Measurements from ENCODE around the gene F2RL3.

The F2RL3 gene

DNA sequence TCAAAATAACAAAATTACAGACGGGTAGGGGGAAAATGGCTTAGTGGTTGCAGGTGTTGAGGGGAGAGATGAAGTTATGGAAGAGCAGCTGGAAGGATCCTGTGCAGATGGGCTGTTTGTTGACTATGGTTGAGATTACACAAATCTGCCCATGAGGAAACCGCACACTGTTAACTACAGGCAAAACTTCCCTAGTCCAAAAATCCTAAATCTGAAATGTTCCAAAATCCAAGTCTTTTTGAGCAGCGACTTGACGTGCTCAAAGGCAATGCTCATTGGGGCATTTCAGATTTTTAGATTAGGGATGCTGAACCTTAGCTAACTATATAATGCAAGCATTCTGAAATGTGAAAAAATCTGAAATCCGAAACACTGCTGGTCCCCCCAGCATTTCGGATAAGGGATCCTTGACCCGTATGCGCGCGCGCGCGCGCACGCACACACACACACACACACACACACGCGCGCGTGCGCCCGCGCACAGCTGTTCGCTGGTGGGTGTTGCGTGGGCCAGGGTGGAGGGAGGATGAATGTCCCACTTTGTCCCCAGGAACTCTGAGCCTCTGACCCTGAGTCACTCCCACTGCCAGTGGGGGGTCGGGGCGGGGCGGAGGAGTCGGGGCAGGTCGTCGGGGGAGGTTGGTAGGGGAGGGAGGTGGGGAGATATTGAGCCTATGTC lies 6.8 kb downstream of the F2RL3 start:
- no peak for DNase-seq (ENCODE audit: low spot score)

DNA sequence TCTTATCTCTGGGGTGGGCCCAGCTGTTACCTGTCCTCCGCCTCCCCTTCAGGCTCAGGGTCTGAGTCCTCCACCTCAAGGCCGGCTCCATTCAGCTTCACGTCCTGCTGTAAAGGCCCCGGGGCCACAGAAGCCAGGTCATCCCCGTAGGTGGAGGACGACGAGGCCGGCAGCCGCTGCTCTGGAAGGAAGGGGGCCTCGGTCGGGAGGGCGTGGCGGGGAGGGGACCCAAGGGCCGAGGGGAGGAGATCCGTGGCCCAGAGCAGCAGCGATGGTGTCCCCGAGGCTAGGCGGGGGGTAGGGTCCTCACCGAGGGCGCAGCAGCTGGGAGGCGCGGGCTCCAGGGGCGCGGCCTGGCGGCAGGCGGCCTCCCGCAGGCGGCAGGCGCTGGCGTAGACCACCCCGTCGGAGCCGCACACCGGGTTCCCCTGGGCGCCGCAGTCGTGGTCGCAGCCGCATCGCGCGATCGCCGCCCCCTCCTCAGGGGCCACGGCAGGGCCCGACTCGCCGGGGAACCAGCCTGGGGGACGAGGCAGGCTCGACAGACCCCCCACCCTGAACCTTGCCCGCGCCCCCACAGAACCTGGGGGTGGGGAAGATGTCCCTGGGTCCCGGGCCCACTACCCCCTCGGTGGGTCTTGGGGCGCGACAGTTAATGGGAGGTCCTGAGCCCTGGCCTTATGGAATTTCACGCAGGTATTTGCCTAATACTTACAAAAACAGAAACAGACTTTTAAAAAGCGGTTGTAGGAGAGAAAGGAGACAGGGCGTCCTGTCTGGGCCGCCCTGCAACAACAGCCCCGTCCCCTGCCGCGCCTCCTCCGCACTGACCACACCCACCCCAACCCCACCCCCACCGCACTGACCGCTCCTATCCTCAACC lies 7.6 kb downstream of the F2RL3 start:
- DNase-seq (ENCODE audit: low spot score) = no peak

DNA sequence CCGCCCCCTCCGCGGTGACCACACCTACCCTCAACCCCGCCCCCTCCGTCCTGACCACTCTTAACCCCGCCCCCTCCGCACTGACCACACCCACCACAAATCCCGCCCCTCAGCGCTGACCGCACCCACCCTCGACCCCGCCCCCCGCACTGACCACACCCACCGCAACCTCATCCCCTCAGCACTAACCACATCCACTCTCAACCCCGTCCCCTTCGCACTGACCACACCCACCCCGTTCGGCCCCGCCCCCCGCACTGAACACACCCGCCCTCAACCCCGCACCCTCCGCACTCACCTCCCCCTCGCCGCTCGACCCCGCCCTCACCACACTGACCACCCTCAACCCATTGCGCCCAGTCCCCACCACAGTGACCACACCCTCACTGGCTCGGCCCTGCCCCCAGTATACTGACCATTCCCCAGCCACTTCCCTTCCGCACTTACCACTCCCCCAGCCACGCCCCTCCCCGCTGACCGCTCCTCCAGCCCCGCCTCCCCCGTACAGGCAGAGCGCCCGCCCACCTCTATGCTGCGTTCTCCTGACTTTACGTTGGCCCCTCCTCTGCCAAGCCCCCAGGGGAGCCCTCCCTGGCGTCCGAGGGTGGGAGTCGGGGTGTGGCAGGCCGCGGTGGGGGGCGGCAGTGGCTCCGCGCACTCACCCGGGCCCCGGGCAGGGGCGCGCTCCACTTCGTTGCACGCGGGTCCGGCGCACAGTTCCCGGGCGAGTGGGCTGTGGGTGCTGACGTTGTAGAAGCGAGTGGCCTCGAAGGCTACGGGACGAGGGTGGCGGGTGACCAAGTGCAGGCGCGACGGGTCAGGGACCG lies 8.4 kb downstream of the F2RL3 start:
- peak; percentile 41 for DNase-seq (ENCODE audit: low spot score)

DNA sequence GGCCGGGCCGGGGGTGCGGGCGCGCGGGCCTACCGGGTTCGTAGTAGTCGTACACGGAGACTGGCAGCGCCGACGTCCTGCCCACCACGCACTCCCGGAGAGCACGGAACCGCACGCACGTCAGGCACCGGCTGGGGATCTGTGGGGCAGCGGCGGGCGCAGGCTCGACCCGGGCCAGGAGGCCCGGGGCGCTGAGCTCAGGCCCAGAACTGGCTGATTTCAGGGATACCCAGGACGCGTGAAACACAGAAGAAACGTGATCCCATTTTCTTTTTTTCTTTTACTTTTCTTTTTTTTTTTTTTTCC lies 9.0 kb downstream of the F2RL3 start:
- DNase-seq (ENCODE audit: low spot score) = no peak

DNA sequence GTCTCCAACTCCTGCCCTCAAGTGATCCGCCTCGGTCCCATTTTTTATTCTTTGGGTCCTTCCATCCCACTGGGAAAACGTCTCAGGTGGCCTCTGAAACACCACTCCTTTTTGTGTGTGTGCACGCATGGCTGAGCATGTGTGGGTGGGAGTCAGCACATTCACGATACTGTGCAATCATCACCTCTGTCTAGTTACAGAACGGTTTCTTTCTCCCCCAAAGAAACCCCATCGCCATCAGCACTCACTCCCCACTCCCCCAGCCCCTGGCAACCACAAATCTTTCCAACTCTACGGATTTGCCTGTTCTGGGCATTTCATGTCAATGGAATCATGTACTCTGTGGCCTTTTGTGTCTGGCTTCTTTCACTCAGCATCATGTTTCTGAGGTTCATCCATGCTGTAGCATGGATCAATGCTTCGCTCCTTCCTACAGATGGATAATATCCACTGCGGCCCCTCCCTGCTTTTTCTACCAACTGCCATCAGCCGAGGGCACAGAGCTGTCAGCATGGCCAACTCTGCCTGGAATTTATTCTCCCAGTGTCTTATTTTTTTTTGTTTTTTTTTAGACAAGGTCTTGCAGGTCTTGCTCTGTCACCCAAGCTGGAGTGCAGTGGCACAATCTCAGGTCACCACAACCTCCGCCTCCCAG lies 9.7 kb downstream of the F2RL3 start:
- no peak for DNase-seq (ENCODE audit: low spot score)

DNA sequence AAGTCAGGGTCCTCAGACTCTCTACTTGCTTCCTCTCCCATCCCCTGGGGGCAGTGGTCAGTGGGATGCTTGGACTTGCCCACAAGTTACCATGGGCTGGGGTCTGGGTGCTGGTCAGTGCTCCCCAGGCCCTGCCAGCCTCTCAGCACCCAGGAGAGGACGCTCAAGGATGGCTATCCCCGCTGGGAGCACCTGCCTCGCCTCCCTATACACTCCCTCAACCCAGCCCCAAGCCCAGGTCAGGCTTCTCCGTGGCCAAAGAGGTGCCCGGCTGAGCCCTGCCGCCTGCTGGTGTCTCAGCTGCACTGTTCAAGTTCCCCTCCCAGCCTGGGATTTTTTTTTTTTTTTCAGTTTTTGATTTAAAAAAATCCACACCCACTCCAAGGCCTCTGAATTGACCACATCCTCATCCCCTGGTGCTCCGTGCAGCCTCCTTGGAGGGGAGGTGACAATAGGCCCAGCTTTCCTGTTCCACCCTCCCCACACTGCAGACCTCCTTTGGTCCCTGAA lies 10.8 kb downstream of the F2RL3 start:
- DNase-seq (ENCODE audit: low spot score) = no peak

DNA sequence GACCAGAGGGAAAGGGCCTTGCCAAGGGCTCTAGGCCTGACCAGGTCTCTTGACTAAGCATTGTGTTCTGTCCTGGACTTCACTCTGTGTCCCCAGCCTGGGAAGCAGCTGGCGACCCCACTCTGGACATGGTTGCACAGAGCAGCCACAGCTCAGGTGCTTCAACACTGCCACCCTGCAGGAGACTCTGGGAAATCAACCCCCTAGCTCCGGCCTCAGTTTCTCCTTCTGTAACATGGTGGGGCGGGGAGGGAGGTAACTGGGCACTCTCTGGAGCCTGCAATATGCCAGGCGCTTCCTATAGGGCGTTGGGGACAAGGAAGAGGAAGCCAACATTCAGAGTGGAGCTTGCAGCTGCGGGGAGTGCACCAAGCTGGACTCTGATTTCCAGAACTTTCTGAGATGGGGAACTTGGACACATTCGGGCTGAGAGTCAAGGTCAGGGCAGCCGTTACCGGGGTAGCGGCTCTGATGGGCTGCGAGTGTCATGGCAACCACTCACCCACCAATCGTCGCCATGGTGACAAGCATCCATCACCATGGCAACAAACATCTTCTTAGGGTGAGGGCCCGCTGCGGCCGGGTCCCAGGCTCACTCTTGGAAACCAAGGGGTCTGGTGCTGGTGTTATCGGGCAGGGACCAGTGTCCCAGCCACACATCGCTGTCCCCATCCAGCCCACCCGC lies 12.8 kb downstream of the F2RL3 start:
- DNase-seq (ENCODE audit: low spot score) = no peak

DNA sequence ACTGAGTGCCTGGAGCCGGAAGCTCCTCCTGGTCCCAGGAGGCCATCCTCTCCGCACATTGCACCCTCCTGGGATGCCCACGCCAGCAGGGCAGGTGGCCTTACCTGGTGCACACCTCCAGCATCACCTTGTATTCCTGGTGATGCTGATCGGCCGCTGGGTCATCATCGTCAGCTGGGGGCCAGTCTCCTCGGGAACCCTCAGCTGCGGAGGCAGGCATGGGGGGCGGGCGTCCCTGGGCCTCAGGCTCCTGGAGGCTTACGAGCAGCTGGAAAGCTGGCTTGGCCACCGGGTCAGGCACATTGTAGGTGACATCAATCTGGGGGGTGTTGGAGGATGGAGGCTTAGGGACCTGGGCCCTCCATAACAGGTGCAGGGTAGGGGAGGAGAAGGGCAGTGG lies 13.7 kb downstream of the F2RL3 start:
- DNase-seq (ENCODE audit: low spot score) = no peak

DNA sequence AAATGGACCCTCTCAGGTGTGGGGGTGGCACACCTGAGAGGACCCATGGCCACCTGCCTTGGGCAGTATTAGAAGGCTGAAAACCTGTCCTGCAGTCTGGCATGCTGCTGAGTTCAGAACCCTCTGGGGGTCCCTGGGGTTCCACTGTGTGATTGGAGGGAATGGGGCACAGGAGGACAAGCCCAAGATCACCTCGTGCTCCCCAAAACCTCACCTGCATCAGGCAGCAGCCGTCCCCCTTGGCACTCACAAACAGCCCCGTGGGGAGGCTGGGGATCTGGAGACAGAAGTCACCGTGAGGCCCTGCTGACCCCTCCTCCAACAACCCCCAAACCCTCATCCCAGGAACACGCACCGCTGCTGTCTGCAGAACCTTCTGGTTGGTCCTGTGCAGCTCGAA lies 14.5 kb downstream of the F2RL3 start:
- DNase-seq (ENCODE audit: low spot score) = no peak

DNA sequence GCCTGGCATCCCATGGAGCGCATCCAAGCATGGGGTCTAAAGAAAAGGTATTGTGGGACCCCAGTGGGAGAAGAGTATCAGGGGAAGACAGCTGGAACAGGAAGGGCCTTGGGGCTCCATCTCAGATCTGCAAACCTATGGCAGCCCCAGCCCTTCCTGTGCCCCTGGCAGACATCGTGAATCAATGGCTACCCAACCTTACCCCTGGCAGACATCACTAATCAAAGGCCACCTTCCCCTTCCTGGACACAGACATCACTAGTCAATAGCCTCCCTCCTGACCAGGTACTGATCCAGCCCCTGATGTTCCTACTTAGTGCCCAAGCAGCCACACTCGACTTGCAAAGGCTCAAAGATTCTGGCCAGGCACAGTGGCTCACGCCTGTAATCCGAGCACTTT lies 15.8 kb downstream of the F2RL3 start:
- DNase-seq (ENCODE audit: low spot score) = no peak

DNA sequence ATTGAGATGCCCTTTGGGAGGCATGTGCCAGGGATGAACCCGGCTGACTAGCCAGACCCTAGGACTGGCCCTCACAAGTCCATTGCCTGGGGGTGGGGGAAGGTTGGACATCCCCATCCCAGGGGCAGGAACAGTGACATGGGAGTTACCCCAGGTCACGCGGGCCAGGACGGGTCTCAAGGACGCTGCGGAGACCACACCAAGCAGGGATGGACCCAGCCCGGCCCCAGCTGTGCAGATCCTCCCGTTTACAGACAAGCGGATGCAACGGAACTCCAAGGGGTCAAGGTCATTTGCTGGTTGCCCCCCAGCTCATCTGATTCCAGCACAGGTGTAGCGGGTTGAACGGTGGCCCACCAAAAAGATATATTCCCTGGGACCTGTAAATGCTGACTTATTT lies 20.0 kb downstream of the F2RL3 start:
- no peak for DNase-seq (ENCODE audit: low spot score)

DNA sequence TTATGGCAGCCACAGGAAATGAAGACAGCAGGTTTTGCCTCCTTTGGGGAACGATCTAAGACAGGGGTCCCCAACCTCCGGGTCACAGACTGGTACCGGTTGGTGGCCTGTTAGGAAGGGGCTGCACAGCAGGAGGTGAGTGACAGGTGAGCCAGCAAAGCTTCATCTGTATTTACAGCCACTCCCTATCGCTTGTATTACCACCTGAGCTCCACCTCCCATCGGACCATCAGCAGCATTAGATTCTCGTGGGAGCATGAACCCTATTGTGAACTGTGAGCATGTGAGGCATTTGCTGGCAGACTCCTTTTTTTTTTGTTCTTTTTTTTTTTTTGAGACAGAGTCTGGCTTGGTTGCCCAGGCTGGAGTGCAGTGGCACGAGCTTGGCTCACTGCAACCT lies 22.2 kb downstream of the F2RL3 start:
- DNase-seq (ENCODE audit: low spot score) = no peak

DNA sequence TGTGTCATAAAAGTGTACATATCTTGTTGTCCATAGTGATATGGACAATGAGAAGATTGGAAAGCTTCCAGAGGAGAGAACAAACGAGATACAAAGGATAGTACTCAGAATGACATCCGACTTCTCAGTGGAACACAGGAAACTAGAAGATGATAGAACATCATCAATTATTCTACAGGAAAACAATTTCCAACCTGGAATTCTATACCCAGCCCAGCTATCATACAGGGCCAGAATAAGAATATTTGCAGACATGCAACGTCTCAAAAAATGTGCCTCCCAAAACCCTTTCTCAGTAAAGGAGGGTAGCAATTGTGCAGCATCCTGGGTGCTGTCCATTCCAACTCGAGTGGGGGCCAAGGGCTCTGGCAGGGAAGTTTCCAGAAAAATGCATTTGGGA lies 24.0 kb downstream of the F2RL3 start:
- no peak for DNase-seq (ENCODE audit: low spot score)

DNA sequence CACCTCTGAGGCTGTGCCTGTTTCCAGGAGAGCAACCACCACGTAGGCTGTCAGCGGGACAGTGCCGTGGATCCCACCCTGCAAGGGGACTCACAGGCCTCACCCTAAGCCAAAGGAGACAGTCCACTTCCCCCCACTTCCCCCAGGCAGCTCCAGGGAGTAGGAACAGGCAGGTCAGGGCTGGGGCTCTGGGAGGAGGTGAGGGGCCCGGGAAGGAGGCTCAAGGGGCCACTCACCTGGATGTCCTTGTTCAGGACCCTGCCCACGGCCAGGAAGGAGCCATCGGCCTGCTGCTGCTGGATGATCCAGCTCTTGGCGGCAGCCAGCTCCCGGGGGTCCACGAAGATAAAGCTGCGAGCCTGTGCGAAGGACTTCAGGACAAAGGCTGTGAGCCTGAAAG lies 25.6 kb downstream of the F2RL3 start:
- DNase-seq (ENCODE audit: low spot score) = no peak

DNA sequence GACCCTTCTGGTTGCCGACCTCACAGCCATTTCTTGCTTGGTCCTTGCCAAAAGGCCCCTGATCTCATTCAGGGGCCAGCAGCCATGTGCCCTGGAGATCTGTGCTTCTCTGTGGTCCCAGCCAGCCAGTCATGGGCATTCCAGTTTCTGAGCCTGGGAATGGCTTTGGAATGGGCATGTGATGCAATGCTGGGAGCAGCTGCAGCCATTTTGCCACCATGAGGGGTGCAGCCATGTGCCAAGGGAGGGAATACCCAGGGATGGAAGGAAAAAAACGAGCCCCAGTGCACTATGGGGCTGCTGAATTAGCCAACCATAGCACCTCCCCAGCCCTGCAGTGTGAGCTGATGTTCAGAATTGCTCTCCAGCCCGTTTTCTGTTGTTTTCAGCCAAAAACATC lies 26.3 kb downstream of the F2RL3 start:
- no peak for DNase-seq (ENCODE audit: low spot score)

DNA sequence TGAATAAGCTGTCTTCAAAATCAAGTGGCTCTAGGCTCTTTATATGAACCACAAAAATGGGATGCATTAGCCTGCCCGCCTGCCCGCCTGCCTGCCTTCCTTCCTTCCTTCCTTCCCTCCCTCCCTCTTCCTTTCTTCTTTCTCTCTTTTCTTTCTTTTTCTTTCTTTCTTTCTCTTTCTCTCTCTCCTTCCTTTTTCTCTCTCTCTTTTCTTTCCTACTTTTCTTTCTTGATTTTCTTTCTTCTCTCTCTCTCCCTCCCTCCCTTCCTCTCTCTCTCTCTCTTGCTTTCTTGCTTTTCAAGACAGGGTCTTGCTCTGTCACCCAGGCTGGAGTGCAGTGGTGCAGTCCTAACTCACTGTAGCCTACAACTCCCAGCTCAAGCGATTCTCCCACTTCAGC lies 26.9 kb downstream of the F2RL3 start:
- no peak for DNase-seq (ENCODE audit: low spot score)

DNA sequence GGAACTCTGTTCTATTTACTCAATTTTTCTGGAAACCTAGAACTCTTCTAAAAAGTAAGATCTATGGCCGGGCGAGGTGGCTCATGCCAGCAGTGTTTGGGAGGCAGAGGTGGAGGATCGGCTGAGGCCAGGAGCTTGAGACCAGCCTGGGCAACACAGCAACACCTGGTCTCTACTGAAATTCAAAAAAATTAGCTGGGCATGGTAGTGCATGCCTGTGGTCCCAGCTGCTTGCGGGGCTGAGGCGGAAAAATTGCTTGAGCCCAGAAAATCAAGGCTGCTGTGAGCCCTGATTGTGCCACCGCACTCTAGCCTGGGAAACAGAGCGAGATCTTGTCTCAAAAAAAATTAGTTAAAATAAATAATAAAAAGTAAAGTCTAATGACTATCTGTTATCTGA lies 28.6 kb downstream of the F2RL3 start:
- DNase-seq (ENCODE audit: low spot score) = no peak

DNA sequence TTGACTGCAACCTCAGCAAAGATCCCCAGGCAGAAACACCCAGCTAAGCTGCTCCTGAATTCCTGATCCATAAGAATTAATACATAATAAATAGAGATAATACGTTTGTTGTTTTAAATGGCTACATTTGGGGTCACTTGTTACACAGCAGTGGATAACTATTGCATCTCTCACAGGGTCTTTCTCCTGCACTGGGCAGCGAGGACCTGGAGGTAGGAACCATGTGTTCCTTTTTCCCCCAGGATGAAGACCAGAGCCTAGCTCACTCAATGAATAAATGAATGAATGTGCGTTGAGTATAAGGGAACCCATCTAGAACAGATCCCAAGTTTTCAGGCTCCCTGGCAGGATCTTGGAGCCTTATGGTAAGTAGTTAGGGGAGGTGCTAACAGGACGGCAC lies 30.7 kb downstream of the F2RL3 start:
- no peak for DNase-seq (ENCODE audit: low spot score)

DNA sequence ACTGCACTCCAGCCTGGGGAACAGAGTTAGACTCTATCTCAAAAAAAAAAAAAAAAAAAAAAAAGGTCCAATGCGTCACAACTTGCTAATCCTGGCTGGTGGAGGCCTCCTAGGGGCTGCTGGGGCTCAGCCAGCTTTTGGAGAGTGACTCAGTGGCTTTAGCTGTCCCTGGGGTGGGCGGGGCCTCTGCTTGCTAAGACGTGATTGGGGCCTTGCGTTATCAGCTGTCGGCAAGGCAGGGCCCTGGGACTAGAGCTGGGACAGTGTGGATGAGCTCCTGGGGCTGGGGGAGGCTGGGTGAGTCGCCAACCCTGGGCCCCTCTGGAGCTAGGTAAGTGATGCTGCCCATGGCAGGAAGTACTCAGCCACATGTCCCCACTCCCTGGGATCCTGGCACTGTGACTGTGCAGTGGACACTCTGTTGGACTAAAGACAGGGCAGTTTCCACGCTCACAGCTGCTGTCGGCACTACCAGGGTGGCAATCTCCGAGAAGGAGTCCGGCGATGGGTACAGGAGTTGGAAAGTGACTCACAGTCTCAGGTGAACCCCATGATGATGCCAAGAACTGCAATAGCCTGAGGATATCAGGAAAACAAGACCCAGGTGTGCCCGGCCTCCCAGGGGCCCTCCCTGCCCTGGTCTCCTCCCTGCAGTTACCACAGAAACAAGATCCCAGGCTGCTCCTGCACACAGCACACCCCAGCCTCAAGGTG lies 32.2 kb downstream of the F2RL3 start:
- DNase-seq (ENCODE audit: low spot score) = no peak

DNA sequence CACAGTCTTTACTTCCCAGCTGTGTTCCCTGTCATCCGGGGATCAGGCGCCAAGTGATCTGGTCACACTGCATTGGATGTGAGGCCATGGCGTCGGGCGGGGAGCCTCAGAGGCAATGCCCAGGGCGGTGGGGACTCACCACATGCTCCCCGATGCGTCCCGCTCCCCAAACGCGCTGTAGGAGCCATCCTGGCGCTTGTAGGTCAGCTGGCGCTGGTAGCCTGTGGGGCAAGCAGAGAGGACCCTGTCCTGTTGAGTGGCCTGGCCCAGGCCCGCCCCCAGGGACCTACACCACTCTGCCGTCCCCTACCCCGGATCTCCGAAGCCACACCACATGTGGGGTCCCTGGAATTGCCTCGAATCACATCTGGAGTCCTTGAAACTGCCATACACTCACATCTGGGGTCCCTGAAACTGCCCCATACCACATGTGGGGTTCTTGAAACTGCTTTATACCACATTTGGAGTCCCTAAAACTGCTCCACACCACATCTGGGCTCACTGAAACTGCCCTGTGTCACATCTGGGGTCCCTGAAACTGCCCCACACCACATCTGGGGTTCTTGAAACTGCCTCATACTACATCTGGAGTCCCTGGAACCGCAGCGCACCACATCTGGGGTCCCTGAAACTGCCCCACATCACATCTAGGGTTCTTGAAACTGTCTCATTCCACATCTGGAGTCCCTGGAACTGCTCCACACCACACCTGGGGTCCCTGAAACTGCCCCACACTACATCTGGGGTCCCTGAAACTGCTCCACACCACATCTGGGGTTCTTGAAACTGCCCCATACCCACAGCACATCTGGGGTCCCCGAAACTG lies 33.2 kb downstream of the F2RL3 start:
- DNase-seq (ENCODE audit: low spot score) = no peak
